Loucy (cell line): ENCODE results near the gene PIK3R1.

Source experiments
- H2AFZ ChIP-seq: fragments of 200-600 bp; sonication (generic); 2 replicates; pipeline ENCODE4 v1.6.0; 2016; ENCODE audit warnings: antibody characterized with exemption, mild to moderate bottlenecking, low read length, moderate library complexity
- H3F3A ChIP-seq: fragments of 200-600 bp; 2 replicates; pipeline ENCODE4 v1.6.0; 2016; ENCODE audit warnings: antibody characterized with exemption, low read depth, mild to moderate bottlenecking
- H3K27me3 ChIP-seq: fragments of 200-600 bp; sonication (generic); 2 replicates; pipeline ENCODE4 v1.6.1; 2014; ENCODE audit warnings: low read length, mild to moderate bottlenecking; ENCODE audit not compliant: insufficient read depth, poor library complexity, severe bottlenecking
- H3K36me3 ChIP-seq: fragments of 200-600 bp; sonication (generic); 2 replicates; pipeline ENCODE4 v1.6.1; 2016; ENCODE audit warnings: low read length; ENCODE audit not compliant: insufficient read depth
- H3K4me1 ChIP-seq: fragments of 200-600 bp; sonication (generic); 2 replicates; pipeline ENCODE4 v1.5.1; 2014; ENCODE audit warnings: low read length, mild to moderate bottlenecking; ENCODE audit not compliant: insufficient read depth, poor library complexity, severe bottlenecking
- H3K4me2 ChIP-seq: fragments of 200-600 bp; sonication (generic); 2 replicates; pipeline ENCODE4 v1.6.0; 2014; ENCODE audit warnings: antibody characterized with exemption, low read length, low read depth, mild to moderate bottlenecking; ENCODE audit not compliant: poor library complexity, severe bottlenecking
- H3K4me3 ChIP-seq: fragments of 200-600 bp; sonication (generic); 2 replicates; pipeline ENCODE4 v1.5.1; 2014; ENCODE audit warnings: low read length, mild to moderate bottlenecking, mixed read lengths; ENCODE audit not compliant: poor library complexity, severe bottlenecking
- H3K79me2 ChIP-seq: fragments of 200-600 bp; sonication (generic); 2 replicates; pipeline ENCODE4 v1.6.1; 2014; ENCODE audit warnings: low read length; ENCODE audit not compliant: insufficient read depth
- H3K9ac ChIP-seq: fragments of 200-600 bp; sonication (generic); 2 replicates; pipeline ENCODE4 v1.6.0; 2014; ENCODE audit warnings: mild to moderate bottlenecking, low read depth, low read length, moderate library complexity; ENCODE audit not compliant: poor library complexity, severe bottlenecking
- H3K9me2 ChIP-seq: fragments of 200-600 bp; sonication (generic); replicated peaks from 2 replicates; pipeline ENCODE4 v1.6.1; 2016; ENCODE audit warnings: low read depth, low read length, mixed read lengths
- H3K9me3 ChIP-seq: fragments of 200-600 bp; sonication (generic); 2 replicates; pipeline ENCODE4 v1.6.1; 2014; ENCODE audit warnings: mild to moderate bottlenecking, antibody characterized with exemption, low read length, low read depth; ENCODE audit not compliant: insufficient read depth
- H4K20me1 ChIP-seq: fragments of 200-600 bp; sonication (generic); 2 replicates; pipeline ENCODE4 v1.6.0; 2014; ENCODE audit warnings: antibody characterized with exemption, low read length, mild to moderate bottlenecking; ENCODE audit not compliant: insufficient read depth, poor library complexity, severe bottlenecking
- EZH2phosphoT487 ChIP-seq: fragments of 200-600 bp; IDR thresholded peaks from 2 replicates; pipeline ENCODE4 v1.6.1; 2018; ENCODE audit warnings: antibody characterized with exemption, mild to moderate bottlenecking, moderate library complexity, borderline replicate concordance
- TF ChIP-seq, protein P1 (sequence below): fragments of 200-600 bp; sonication (generic); conservative IDR thresholded peaks from 2 replicates; pipeline ENCODE4 v1.5.1; 2014; ENCODE audit warnings: mild to moderate bottlenecking, antibody characterized with exemption, low read length

The PIK3R1 gene

DNA sequence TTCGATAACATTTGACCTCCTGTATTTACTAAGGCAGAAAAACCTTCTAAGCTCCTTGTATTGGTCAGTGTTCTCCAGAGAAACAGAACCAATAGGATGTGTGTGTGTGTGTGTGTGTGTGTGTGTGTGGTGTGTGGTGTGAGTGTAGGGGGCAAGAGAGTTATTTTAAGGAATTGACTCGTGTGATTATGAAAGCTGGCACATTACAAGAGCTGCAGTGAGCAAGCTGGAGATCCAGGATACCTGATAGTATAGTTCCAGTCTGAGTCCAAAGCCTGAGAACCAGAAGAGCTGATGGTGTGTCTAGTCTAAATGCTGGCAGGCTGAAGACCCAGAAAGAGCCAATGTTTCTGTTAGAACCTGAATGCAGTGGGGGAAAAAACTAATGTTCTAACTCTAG is 21.2 kb upstream of the PIK3R1 start:
- Histone ChIP-seq H3K79me2 (no peaks in the 10 kb centered on the region), H3K4me2 (no peak overlapping the region)

DNA sequence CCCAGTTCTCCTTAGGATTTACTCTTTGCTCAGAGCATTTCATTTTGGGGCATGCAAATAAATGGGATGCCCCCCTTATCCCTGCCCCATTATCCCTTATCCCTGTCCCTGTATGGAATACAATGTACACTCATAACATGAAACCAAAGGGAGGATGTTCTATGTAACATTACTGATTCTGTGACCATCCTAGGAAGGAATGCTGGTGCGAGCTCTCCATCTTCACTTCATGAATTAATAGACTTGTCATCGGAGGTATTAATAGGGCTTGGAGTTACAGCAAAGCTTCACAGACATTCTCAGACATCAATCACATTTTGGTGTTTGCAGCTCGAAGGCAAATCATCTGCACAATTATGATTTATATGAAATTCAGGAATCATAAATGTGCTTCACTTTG is 20.4 kb upstream of the PIK3R1 start:
- Histone ChIP-seq H3K4me1 (peaks cover 6% of the 10 kb centered on the region), H3K79me2 (no peaks in the 10 kb centered on the region), H2AFZ (no peak overlapping the region), H3K36me3 (no peaks in the 10 kb centered on the region), H3K4me2 (no peak overlapping the region), H4K20me1 (no peaks in the 10 kb centered on the region), H3K9me3 (no peaks in the 10 kb centered on the region), H3K27me3 (no peaks in the 10 kb centered on the region), H3K4me3 (no peak overlapping the region), H3K9me2 (no peaks in the 10 kb centered on the region), H3F3A (no peaks in the 10 kb centered on the region), H3K9ac (no peak overlapping the region)
- TF ChIP-seq, protein P1, sequence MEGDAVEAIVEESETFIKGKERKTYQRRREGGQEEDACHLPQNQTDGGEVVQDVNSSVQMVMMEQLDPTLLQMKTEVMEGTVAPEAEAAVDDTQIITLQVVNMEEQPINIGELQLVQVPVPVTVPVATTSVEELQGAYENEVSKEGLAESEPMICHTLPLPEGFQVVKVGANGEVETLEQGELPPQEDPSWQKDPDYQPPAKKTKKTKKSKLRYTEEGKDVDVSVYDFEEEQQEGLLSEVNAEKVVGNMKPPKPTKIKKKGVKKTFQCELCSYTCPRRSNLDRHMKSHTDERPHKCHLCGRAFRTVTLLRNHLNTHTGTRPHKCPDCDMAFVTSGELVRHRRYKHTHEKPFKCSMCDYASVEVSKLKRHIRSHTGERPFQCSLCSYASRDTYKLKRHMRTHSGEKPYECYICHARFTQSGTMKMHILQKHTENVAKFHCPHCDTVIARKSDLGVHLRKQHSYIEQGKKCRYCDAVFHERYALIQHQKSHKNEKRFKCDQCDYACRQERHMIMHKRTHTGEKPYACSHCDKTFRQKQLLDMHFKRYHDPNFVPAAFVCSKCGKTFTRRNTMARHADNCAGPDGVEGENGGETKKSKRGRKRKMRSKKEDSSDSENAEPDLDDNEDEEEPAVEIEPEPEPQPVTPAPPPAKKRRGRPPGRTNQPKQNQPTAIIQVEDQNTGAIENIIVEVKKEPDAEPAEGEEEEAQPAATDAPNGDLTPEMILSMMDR = no peak
- no peak for TF ChIP-seq EZH2phosphoT487

More for the DNA sequence above, 21.2 kb upstream of the PIK3R1 start:
- H4K20me1 ChIP-seq = no peaks in the 10 kb centered on the region
- no peaks in the 10 kb centered on the region for H3K9me3 ChIP-seq
- no peak overlapping the region for H2AFZ ChIP-seq
- H3K4me3 ChIP-seq = no peak overlapping the region
- no peaks in the 10 kb centered on the region for H3K36me3 ChIP-seq
- no peaks in the 10 kb centered on the region for H3F3A ChIP-seq
- H3K4me1 ChIP-seq = peaks cover 6% of the 10 kb centered on the region
- H3K9ac ChIP-seq = no peak overlapping the region
- TF ChIP-seq, protein P1 = no peak
- TF ChIP-seq EZH2phosphoT487 = no peak
- H3K27me3 ChIP-seq = no peaks in the 10 kb centered on the region
- H3K9me2 ChIP-seq = no peaks in the 10 kb centered on the region

DNA sequence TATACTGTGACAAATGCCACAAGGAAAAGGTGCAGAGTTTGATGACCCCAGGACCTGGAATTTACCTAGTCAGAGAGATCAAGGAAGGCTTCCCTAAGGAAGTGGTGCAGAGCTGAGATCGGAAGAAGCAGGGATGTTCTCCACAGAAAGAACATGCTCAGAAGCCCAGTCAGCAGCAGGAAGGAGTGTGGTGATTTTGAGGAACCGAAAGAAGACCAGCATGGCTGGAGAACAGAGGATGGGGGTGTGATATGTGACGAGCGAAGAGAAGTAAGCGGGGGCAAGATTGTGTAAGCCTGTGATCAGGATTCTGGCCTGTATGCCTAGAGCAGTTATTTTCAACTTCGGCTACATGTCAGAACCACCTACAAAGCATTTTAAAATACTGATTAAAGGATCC is 18.7 kb upstream of the PIK3R1 start:
- no peak overlapping the region for H3K9ac ChIP-seq
- H3K9me2 ChIP-seq = no peaks in the 10 kb centered on the region
- TF ChIP-seq, protein P1 = no peak
- TF ChIP-seq EZH2phosphoT487 = no peak
- peaks cover 6% of the 10 kb centered on the region for H3K4me1 ChIP-seq
- H3K36me3 ChIP-seq = no peaks in the 10 kb centered on the region
- no peaks in the 10 kb centered on the region for H3K9me3 ChIP-seq
- H3F3A ChIP-seq = no peaks in the 10 kb centered on the region
- H3K27me3 ChIP-seq = no peaks in the 10 kb centered on the region
- no peak overlapping the region for H3K4me3 ChIP-seq
- no peaks in the 10 kb centered on the region for H3K79me2 ChIP-seq
- no peak overlapping the region for H2AFZ ChIP-seq
- no peak overlapping the region for H3K4me2 ChIP-seq
- no peaks in the 10 kb centered on the region for H4K20me1 ChIP-seq
